ENCODE measurements around the gene ST3GAL3.

DNA sequence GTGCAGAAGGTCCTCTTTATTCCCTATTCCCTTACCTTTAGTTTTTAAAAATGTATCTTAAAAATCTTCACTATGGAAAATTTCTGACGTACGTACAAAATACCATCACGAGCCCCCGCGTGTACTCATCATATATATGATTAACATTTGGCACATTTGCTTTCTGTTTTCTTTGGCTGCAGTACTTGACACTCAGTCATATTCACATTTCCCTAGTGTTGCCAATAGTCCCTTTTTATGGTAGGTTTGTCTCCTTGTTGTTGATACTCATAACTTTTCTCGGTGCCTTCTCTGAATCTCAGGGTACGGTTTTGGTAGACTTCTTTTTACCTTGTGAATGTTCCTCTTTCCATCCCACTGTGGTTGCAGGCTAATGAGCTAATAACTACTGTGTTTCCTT, 34.1 kb upstream of the ST3GAL3 start:
- TF ChIP-seq, protein P1, sequence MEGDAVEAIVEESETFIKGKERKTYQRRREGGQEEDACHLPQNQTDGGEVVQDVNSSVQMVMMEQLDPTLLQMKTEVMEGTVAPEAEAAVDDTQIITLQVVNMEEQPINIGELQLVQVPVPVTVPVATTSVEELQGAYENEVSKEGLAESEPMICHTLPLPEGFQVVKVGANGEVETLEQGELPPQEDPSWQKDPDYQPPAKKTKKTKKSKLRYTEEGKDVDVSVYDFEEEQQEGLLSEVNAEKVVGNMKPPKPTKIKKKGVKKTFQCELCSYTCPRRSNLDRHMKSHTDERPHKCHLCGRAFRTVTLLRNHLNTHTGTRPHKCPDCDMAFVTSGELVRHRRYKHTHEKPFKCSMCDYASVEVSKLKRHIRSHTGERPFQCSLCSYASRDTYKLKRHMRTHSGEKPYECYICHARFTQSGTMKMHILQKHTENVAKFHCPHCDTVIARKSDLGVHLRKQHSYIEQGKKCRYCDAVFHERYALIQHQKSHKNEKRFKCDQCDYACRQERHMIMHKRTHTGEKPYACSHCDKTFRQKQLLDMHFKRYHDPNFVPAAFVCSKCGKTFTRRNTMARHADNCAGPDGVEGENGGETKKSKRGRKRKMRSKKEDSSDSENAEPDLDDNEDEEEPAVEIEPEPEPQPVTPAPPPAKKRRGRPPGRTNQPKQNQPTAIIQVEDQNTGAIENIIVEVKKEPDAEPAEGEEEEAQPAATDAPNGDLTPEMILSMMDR (IDR thresholded peaks at IDR 0.05): no peak
- no peak for TF ChIP-seq POLR2A (IDR thresholded peaks at IDR 0.05)

Measured in uterus (tissue), 2 donors.